Heart left ventricle (tissue), 13 donors: ENCODE results near the gene FNDC3B.
"Not testable (repeated sequence)": the region's sequence is repeated elsewhere in the genome, so short reads cannot be mapped to it uniquely, and the experiment has no call there.

Source experiments
- POLR2A ChIP-seq, 2 donors: fragments of 450-650 bp; IDR thresholded peaks; one replicate each; pipeline ENCODE4 v1.6.1; 2017; ENCODE audit warnings: antibody characterized with exemption in 2 of 2, mild to moderate bottlenecking in 2 of 2, moderate library complexity in 2 of 2
- TF ChIP-seq, protein P1 (sequence below), 12 donors: fragments of 200-600 bp; sonication (generic) in 4 of 12; IDR thresholded peaks; one replicate each; pipeline versions ENCODE4 v1.5.0 to v1.8.0; 2018 to 2022; ENCODE audit warnings: antibody characterized with exemption in 12 of 12, mild to moderate bottlenecking in 5 of 12
- donor health status: ischemic (EF 13 %, LVEDD 7.1; RV severe dilation, severe dysfunction).
- donor health status: DM: no; HTN: yes; CAD: no.
- donor health status: DM: no; HTN: no; CAD: no.
- donor health status: ischemic (EF 25% LVEDD 6.9; RV normal size, moderate dysfunction).
- donor health status: ischemic (EF 25% LVEDD 5.7; RV mildly dilated, moderate dysfunction).
- donor health status: ischemic (EF 35%, LVEDD 5.7; RV mildly dilated, moderate dysfunction).
- donor health status: nonischemic (EF 11% LVEDD 7.7; RV severe dilation, severe dysfunction).
- donor health status: DM: yes; HTN: yes; CAD: no.
- donor health status: PGD.
- donor health status: ischemic (EF 29% LVEDD 5.4; RV normal size, mild dysfunction).
- donor health status: nonischemic (EF 23%, LVEDD 6.1; RV moderate dilation, normal function).

DNA sequence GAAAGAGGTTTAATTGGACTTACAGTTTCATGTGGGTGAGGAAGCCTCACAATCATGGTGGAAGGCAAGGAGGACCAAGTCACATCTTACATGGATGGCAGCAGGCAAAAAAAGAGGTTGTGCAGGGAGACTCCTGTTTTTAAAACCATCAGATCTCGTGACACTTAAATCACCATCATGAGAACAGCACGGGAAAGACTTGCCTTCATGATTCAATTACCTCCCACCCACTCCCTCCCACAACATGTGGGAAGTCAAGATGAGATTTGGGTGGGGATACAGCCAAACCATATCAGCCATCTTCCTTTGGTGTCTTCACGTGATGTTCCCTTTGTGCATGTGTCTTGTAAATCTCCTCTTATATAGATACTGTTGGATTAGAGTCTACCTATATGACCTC, 204.0 kb downstream of the FNDC3B start:
- TF ChIP-seq, protein P1, sequence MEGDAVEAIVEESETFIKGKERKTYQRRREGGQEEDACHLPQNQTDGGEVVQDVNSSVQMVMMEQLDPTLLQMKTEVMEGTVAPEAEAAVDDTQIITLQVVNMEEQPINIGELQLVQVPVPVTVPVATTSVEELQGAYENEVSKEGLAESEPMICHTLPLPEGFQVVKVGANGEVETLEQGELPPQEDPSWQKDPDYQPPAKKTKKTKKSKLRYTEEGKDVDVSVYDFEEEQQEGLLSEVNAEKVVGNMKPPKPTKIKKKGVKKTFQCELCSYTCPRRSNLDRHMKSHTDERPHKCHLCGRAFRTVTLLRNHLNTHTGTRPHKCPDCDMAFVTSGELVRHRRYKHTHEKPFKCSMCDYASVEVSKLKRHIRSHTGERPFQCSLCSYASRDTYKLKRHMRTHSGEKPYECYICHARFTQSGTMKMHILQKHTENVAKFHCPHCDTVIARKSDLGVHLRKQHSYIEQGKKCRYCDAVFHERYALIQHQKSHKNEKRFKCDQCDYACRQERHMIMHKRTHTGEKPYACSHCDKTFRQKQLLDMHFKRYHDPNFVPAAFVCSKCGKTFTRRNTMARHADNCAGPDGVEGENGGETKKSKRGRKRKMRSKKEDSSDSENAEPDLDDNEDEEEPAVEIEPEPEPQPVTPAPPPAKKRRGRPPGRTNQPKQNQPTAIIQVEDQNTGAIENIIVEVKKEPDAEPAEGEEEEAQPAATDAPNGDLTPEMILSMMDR (IDR thresholded peaks at IDR 0.05) = not testable (repeated sequence)
- TF ChIP-seq POLR2A (IDR thresholded peaks at IDR 0.05) = not testable (repeated sequence)
